Dendritic cell treated with granulocyte-macrophage colony-stimulating factor and Interleukin-4, amounts not matched to agents 40 ng/mL and 50 ng/mL, for 4 days (primary cell): ENCODE data around the gene SLX4IP.

Source experiments
- H3K27ac Mint-ChIP-seq: one replicate; pipeline ENCODE4 v1.8.0; 2022; ENCODE audit warnings: mild to moderate bottlenecking, mixed read lengths
- H3K27me3 Mint-ChIP-seq: one replicate; pipeline ENCODE4 v1.8.0; 2022; ENCODE audit warnings: mild to moderate bottlenecking, mixed read lengths
- H3K36me3 Mint-ChIP-seq: one replicate; pipeline ENCODE4 v1.8.0; 2022; ENCODE audit warnings: low read depth, mixed read lengths
- H3K4me1 Mint-ChIP-seq: one replicate; pipeline ENCODE4 v1.8.0; 2022; ENCODE audit warnings: low read depth, mixed read lengths
- H3K4me3 Mint-ChIP-seq: one replicate; pipeline ENCODE4 v1.8.0; 2022; ENCODE audit warnings: mild to moderate bottlenecking, moderate library complexity, mixed read lengths
- H3K9me3 Mint-ChIP-seq: one replicate; pipeline ENCODE4 v1.8.0; 2022; ENCODE audit warnings: mixed read lengths
- intact Hi-C: fragments of 100-400 bp; cut with micrococcal nuclease; formaldehyde crosslinking; loops from one replicate; pipeline ENCODE4 v1.15.0; 2022

The SLX4IP gene

GRCh38 chr20:10433623-10434466 lies 1.3 kb upstream of the SLX4IP start, which contains the start of gene MKKS:
MKKS (minus strand) TSS chr20:10434222; CDS start chr20:10413514, 20,708 bp downstream.
- intact Hi-C loops: loop anchor here (1.0 to 2.0 kb wide), 2 partner anchors 19 to 43 kb away; no protein-coding TSS in a partner anchor
- Mint-ChIP-seq H3K9me3 (no peaks in the 10 kb centered on the region), H3K4me1 (peaks cover 59% of the 10 kb centered on the region), H3K4me3 (peak within 1 kb of the TSS; percentile 90), H3K27me3 (no peaks in the 10 kb centered on the region), H3K36me3 (peaks cover 53% of the 10 kb centered on the region), H3K27ac (peak within 1 kb of the TSS; percentile 100)

- intact Hi-C loops: loop anchor here (1.0 to 2.0 kb wide), 2 partner anchors 19 to 42 kb away; no protein-coding TSS in a partner anchor
- Mint-ChIP-seq H3K4me3 (peak overlapping the region; percentile 90), H3K36me3 (peaks cover 47% of the 10 kb centered on the region), H3K4me1 (peaks cover 53% of the 10 kb centered on the region), H3K27ac (peak overlapping the region; percentile 100), H3K9me3 (no peaks in the 10 kb centered on the region), H3K27me3 (no peaks in the 10 kb centered on the region)
These were observed 656 bp upstream of the SLX4IP start for GRCh38 chr20:10434467-10434831.

- H3K4me1 Mint-ChIP-seq: peaks cover 36% of the 10 kb centered on the region
These were observed 1.1 kb downstream of the SLX4IP start for GRCh38 chr20:10436053-10436699.

GRCh38 chr20:10438217-10438616 lies 3.1 kb downstream of the SLX4IP start:
- no peaks in the 10 kb centered on the region for H3K9me3 Mint-ChIP-seq
- H3K4me1 Mint-ChIP-seq: peaks cover 26% of the 10 kb centered on the region
- H3K4me3 Mint-ChIP-seq: no peak overlapping the region
- H3K27me3 Mint-ChIP-seq: no peaks in the 10 kb centered on the region
- intact Hi-C loops: no loop called here
- H3K36me3 Mint-ChIP-seq: peaks cover 27% of the 10 kb centered on the region
- H3K27ac Mint-ChIP-seq: no peak overlapping the region

More at GRCh38 chr20:10436053-10436699, 1.1 kb downstream of the SLX4IP start:
- Mint-ChIP-seq H3K36me3 (peaks cover 47% of the 10 kb centered on the region), H3K27ac (peak overlapping the region; percentile 100), H3K4me3 (no peak overlapping the region), H3K9me3 (no peaks in the 10 kb centered on the region), H3K27me3 (no peaks in the 10 kb centered on the region)
- intact Hi-C loops: no loop called here

GRCh38 chr20:10443936-10444335 lies 8.8 kb downstream of the SLX4IP start:
- H3K4me1 Mint-ChIP-seq: peaks cover 36% of the 10 kb centered on the region
- H3K27me3 Mint-ChIP-seq: no peaks in the 10 kb centered on the region
- H3K27ac Mint-ChIP-seq: peak overlapping the region; percentile 61
- H3K9me3 Mint-ChIP-seq: no peaks in the 10 kb centered on the region
- H3K36me3 Mint-ChIP-seq: peaks cover 5% of the 10 kb centered on the region
- intact Hi-C loops: no loop called here
- H3K4me3 Mint-ChIP-seq: no peak overlapping the region

GRCh38 chr20:10445758-10446157 lies 10.7 kb downstream of the SLX4IP start:
- Mint-ChIP-seq H3K36me3 (peaks cover 4% of the 10 kb centered on the region), H3K4me3 (no peak overlapping the region), H3K27ac (peak overlapping the region; percentile 84), H3K27me3 (no peaks in the 10 kb centered on the region), H3K9me3 (no peaks in the 10 kb centered on the region), H3K4me1 (peaks cover 36% of the 10 kb centered on the region)
- intact Hi-C loops: no loop called here

GRCh38 chr20:10447028-10447427 lies 11.9 kb downstream of the SLX4IP start:
- Mint-ChIP-seq H3K36me3 (no peaks in the 10 kb centered on the region), H3K9me3 (no peaks in the 10 kb centered on the region), H3K27me3 (no peaks in the 10 kb centered on the region), H3K4me3 (peak overlapping the region; percentile 61), H3K4me1 (peaks cover 36% of the 10 kb centered on the region), H3K27ac (peak overlapping the region; percentile 84)
- intact Hi-C loops: no loop called here

- Mint-ChIP-seq H3K9me3 (no peaks in the 10 kb centered on the region), H3K36me3 (no peaks in the 10 kb centered on the region), H3K4me1 (peaks cover 37% of the 10 kb centered on the region), H3K27ac (peak overlapping the region; percentile 84), H3K27me3 (no peaks in the 10 kb centered on the region), H3K4me3 (no peak overlapping the region)
- intact Hi-C loops: no loop called here
These were observed 13.4 kb downstream of the SLX4IP start for GRCh38 chr20:10448270-10449156.

GRCh38 chr20:10449270-10449669 lies 14.2 kb downstream of the SLX4IP start:
- Mint-ChIP-seq H3K4me1 (peaks cover 38% of the 10 kb centered on the region), H3K27me3 (no peaks in the 10 kb centered on the region), H3K27ac (no peak overlapping the region), H3K9me3 (no peaks in the 10 kb centered on the region), H3K4me3 (no peak overlapping the region), H3K36me3 (no peaks in the 10 kb centered on the region)
- intact Hi-C loops: no loop called here

GRCh38 chr20:10453241-10453640 lies 18.1 kb downstream of the SLX4IP start:
- Mint-ChIP-seq H3K27me3 (no peaks in the 10 kb centered on the region), H3K27ac (peak overlapping the region; percentile 86), H3K4me3 (no peak overlapping the region), H3K36me3 (peaks cover 14% of the 10 kb centered on the region), H3K9me3 (peaks cover 9% of the 10 kb centered on the region), H3K4me1 (peaks cover 21% of the 10 kb centered on the region)
- intact Hi-C loops: loop anchor here (1.0 kb wide), 1 partner anchor 19 kb away; the partner anchor contains the start of gene MKKS

- intact Hi-C loops: loop anchor here (2.0 kb wide), 1 partner anchor 15 kb away; no protein-coding TSS in a partner anchor
- peaks cover 19% of the 10 kb centered on the region for H3K9me3 Mint-ChIP-seq
- peak overlapping the region; percentile 86 for H3K27ac Mint-ChIP-seq
- no peaks in the 10 kb centered on the region for H3K27me3 Mint-ChIP-seq
- H3K4me1 Mint-ChIP-seq: peaks cover 19% of the 10 kb centered on the region
- H3K4me3 Mint-ChIP-seq: peak overlapping the region; percentile 58
- H3K36me3 Mint-ChIP-seq: peaks cover 25% of the 10 kb centered on the region
These were observed 19.1 kb downstream of the SLX4IP start for GRCh38 chr20:10454151-10454750.

- H3K27ac Mint-ChIP-seq: peak overlapping the region; percentile 71
These were observed 26.4 kb downstream of the SLX4IP start for GRCh38 chr20:10461495-10461894.

GRCh38 chr20:10462516-10462915 lies 27.4 kb downstream of the SLX4IP start:
- Mint-ChIP-seq H3K9me3 (peaks cover 44% of the 10 kb centered on the region), H3K27ac (peak overlapping the region; percentile 71), H3K4me3 (no peak overlapping the region), H3K36me3 (peaks cover 75% of the 10 kb centered on the region), H3K4me1 (peaks cover 39% of the 10 kb centered on the region), H3K27me3 (no peaks in the 10 kb centered on the region)
- intact Hi-C loops: loop anchor here (10.0 kb wide), 1 partner anchor 742 kb away; no protein-coding TSS in a partner anchor

More at GRCh38 chr20:10461495-10461894, 26.4 kb downstream of the SLX4IP start:
- peaks cover 82% of the 10 kb centered on the region for H3K36me3 Mint-ChIP-seq
- H3K4me1 Mint-ChIP-seq: peaks cover 33% of the 10 kb centered on the region
- intact Hi-C loops: loop anchor here (10.0 kb wide), 1 partner anchor 743 kb away; no protein-coding TSS in a partner anchor
- H3K9me3 Mint-ChIP-seq: peaks cover 49% of the 10 kb centered on the region
- no peak overlapping the region for H3K4me3 Mint-ChIP-seq
- no peaks in the 10 kb centered on the region for H3K27me3 Mint-ChIP-seq
